ENCODE data around the gene GLT1D1.

Gene GLT1D1

DNA sequence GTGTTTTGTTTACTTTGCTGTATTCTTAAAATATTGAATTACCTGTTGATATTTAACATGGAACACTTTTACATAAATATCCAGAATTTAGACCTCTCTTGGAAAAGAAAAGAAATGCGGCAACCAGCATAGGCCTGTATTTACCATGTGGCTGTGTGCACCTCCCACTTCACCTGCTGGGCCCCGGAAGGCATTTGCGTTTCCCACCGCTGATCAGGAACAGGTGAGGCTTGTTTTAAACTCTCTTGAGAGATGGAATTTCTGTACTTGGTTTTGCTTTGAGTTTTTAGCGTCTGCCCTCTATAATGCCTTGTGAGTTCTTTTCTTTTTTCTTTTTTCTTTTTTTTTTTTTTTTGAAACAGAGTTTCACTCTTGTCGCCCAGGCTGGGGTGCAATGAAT lies 124.2 kb downstream of the GLT1D1 start:
- DNase-seq (ENCODE audit: insufficient read length, low spot score) (no peak), FAIRE-seq (no peak)
- TF ChIP-seq CTCF (IDR thresholded peaks at IDR 0.05; ENCODE audit: insufficient read depth, missing control alignments), result no peak

- no peak for TF ChIP-seq CTCF (IDR thresholded peaks at IDR 0.05; ENCODE audit: insufficient read depth, missing control alignments)
- no peak for DNase-seq (ENCODE audit: insufficient read length, low spot score)
- FAIRE-seq, result no peak
Observed at GRCh38 chr12:128978067-128978466, 124.8 kb downstream of the GLT1D1 start.

- no peak for TF ChIP-seq CTCF (IDR thresholded peaks at IDR 0.05; ENCODE audit: insufficient read depth, missing control alignments)
- FAIRE-seq (no peak), DNase-seq (ENCODE audit: insufficient read length, low spot score) (no peak)
Observed at GRCh38 chr12:128980623-128981022, 127.3 kb downstream of the GLT1D1 start.

- TF ChIP-seq CTCF (IDR thresholded peaks at IDR 0.05; ENCODE audit: insufficient read depth, missing control alignments), result no peak
- DNase-seq (ENCODE audit: insufficient read length, low spot score) (no peak), FAIRE-seq (no peak)
Observed at GRCh38 chr12:128981971-128982533, 128.8 kb downstream of the GLT1D1 start.

- DNase-seq (ENCODE audit: insufficient read length, low spot score), result no peak
- FAIRE-seq, result no peak
- TF ChIP-seq CTCF (IDR thresholded peaks at IDR 0.05; ENCODE audit: insufficient read depth, missing control alignments), result no peak
Observed at GRCh38 chr12:128982933-128983332, 129.7 kb downstream of the GLT1D1 start.

DNA sequence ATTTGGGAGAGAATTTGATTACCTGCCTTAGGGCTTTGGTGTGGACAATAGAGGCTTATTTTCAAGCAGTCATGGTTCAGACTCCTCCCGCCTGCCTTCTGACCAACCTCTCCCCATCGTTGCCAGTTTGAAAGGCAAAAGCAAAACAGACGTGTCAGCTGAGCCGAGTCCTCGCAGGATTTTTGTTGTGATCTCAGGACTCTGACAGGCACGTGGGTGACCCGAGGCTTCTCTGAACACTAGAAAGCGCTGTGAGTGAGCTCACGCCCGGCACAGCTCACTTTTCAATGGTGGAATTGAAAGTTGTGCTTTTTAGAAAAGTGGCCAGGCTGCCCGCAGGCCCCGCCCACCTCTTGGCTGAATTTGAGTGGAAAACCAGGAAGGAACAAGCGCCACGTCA lies 130.1 kb downstream of the GLT1D1 start:
- DNase-seq (ENCODE audit: insufficient read length, low spot score) (no peak), FAIRE-seq (no peak)
- TF ChIP-seq CTCF (IDR thresholded peaks at IDR 0.05; ENCODE audit: insufficient read depth, missing control alignments), result no peak

GRCh38 chr12:128986957-128987356 lies 133.7 kb downstream of the GLT1D1 start:
- FAIRE-seq (no peak), DNase-seq (ENCODE audit: insufficient read length, low spot score) (no peak)
- no peak for TF ChIP-seq CTCF (IDR thresholded peaks at IDR 0.05; ENCODE audit: insufficient read depth, missing control alignments)

All from D721Med (cell line).